WTC11 (cell line): ENCODE data around the gene SBF2. TPM values are rescaled to one million over a fixed set of nuclear protein-coding genes. Genes with fewer than 3 reads are reported as not detected.

Experiments
- ATAC-seq: fragments of 200-7000 bp; cut with Tn5 transposase; 2 replicates; pipeline ENCODE4 v1.10.0; 2021; ENCODE audit warnings: mild to moderate bottlenecking, moderate library complexity
- CTCF ChIA-PET: fragments of 300-600 bp; sonication (Branson Sonifier 250); formaldehyde crosslinking; loops from one replicate; lab custom pipeline; 2021; ENCODE audit warnings: antibody characterized with exemption; lab: Charles Lee
- POLR2A ChIA-PET: fragments of 350-600 bp; sonication (Branson Sonifier 250); formaldehyde crosslinking; loops from one replicate; lab custom pipeline; 2021; ENCODE audit warnings: antibody characterized with exemption; lab: Charles Lee
- DNase-seq: peaks from one replicate; pipeline ENCODE4 v3.0.0; 2021; ENCODE audit warnings: low spot score
- H3K27ac Mint-ChIP-seq: 2 replicates; pipeline ENCODE4 v1.8.0; 2021; ENCODE audit warnings: mixed read lengths
- H3K27me3 Mint-ChIP-seq: 2 replicates; pipeline ENCODE4 v1.8.0; 2021; ENCODE audit warnings: low read depth, mild to moderate bottlenecking, moderate library complexity, mixed read lengths
- H3K36me3 Mint-ChIP-seq: 2 replicates; pipeline ENCODE4 v1.8.0; 2021; ENCODE audit warnings: mixed read lengths
- H3K4me1 Mint-ChIP-seq: 2 replicates; pipeline ENCODE4 v1.8.0; 2022; ENCODE audit warnings: mixed read lengths
- H3K4me3 Mint-ChIP-seq: 2 replicates; pipeline ENCODE4 v1.8.0; 2021; ENCODE audit warnings: mild to moderate bottlenecking, moderate library complexity, mixed read lengths
- H3K9me3 Mint-ChIP-seq: 2 replicates; pipeline ENCODE4 v1.8.0; 2021; ENCODE audit warnings: mixed read lengths
- HMGXB4 ChIP-seq: sonication (generic); formaldehyde crosslinking; IDR thresholded peaks from 2 replicates; pipeline ENCODE4 v1.8.1; 2023; ENCODE audit warnings: mild to moderate bottlenecking, moderate library complexity, missing genetic modification reagents
- IRF1 ChIP-seq: sonication (generic); formaldehyde crosslinking; IDR thresholded peaks from 2 replicates; pipeline ENCODE4 v1.8.0; 2023; ENCODE audit warnings: missing genetic modification reagents
- MYBL2 ChIP-seq: sonication (generic); formaldehyde crosslinking; IDR thresholded peaks from 2 replicates; pipeline ENCODE4 v1.8.1; 2023; ENCODE audit warnings: mild to moderate bottlenecking, moderate library complexity, missing genetic modification reagents
- NR1H2 ChIP-seq: sonication (generic); formaldehyde crosslinking; IDR thresholded peaks from 2 replicates; pipeline ENCODE4 v1.9.0; 2021; ENCODE audit warnings: mild to moderate bottlenecking, moderate library complexity, missing genetic modification reagents
- NR3C1 ChIP-seq: sonication (generic); formaldehyde crosslinking; conservative IDR thresholded peaks from 2 replicates; pipeline ENCODE4 v1.8.1; 2023; ENCODE audit warnings: low read depth, mild to moderate bottlenecking, missing genetic modification reagents
- RELA ChIP-seq: sonication (generic); formaldehyde crosslinking; IDR thresholded peaks from 2 replicates; pipeline ENCODE4 v1.8.1; 2022; ENCODE audit warnings: missing genetic modification reagents, mild to moderate bottlenecking, borderline replicate concordance
- SMAD3 ChIP-seq: sonication (generic); formaldehyde crosslinking; IDR thresholded peaks from 2 replicates; pipeline ENCODE4 v1.8.0; 2022; ENCODE audit warnings: missing genetic modification reagents, mild to moderate bottlenecking, borderline replicate concordance
- SMAD4 ChIP-seq: sonication (generic); formaldehyde crosslinking; IDR thresholded peaks from 2 replicates; pipeline ENCODE4 v1.8.0; 2022; ENCODE audit warnings: mild to moderate bottlenecking, missing genetic modification reagents
- ZNF281 ChIP-seq: sonication (generic); formaldehyde crosslinking; IDR thresholded peaks from 2 replicates; pipeline ENCODE4 v1.8.0; 2023; ENCODE audit warnings: mild to moderate bottlenecking, missing genetic modification reagents
- ZNF396 ChIP-seq: fragments of 250-450 bp; sonication (Bioruptor Pico); IDR thresholded peaks from 2 replicates; pipeline ENCODE4 v1.8.0; 2021; ENCODE audit warnings: mild to moderate bottlenecking, moderate library complexity, borderline replicate concordance
- ZNF425 ChIP-seq: fragments of 250-450 bp; sonication (Bioruptor Pico); conservative IDR thresholded peaks from 2 replicates; pipeline ENCODE4 v1.9.0; 2021; ENCODE audit warnings: mild to moderate bottlenecking
- ZNF671 ChIP-seq: fragments of 250-450 bp; sonication (Bioruptor Pico); IDR thresholded peaks from 2 replicates; pipeline ENCODE4 v1.8.0; 2021; ENCODE audit warnings: mild to moderate bottlenecking
- total RNA-seq: library from RNA; stranded (reverse); gene quantifications from 3 replicates; pipeline ENCODE4 v1.2.3, GENCODE V29; 2021
- TF ChIP-seq, protein P1 (sequence below): sonication (generic); formaldehyde crosslinking; IDR thresholded peaks from 2 replicates; pipeline ENCODE4 v1.8.0; 2022; ENCODE audit warnings: mild to moderate bottlenecking, missing genetic modification reagents
- TF ChIP-seq, protein P2 (sequence below): sonication (generic); formaldehyde crosslinking; IDR thresholded peaks from 2 replicates; pipeline ENCODE4 v1.8.1; 2022; ENCODE audit warnings: low read depth, missing genetic modification reagents, borderline replicate concordance

SBF2 gene
- total RNA-seq, 1 experiment from 2014 or later, result 47.6 TPM

DNA sequence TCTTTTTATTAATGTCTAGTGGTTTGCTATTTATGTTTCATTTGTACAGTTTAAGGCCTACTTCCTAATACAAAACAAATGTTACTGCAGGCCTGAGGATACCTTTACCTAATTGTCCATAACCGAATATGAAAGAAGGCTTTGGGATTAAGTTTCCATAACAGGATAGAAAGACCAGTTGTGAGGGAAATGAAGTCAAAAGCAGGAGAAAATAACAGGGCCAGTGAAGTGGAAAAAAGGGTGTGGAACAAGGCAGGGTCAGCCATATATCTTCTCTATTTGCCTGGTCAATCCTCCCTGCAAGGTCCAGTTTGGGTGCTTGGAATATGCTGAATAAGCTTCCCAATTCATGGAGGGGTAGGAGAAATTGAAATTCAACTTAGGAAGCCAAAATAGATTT, 418.6 kb downstream of the SBF2 start:
- ATAC-seq (no peak), DNase-seq (no peak)
- H3K4me1 Mint-ChIP-seq, result peaks cover 14% of the 10 kb centered on the region
- H3K4me3 Mint-ChIP-seq, result no peak overlapping the region
- CTCF ChIA-PET, result no interaction called here
- POLR2A ChIA-PET, result no interaction called here
- peaks cover 28% of the 10 kb centered on the region for H3K36me3 Mint-ChIP-seq
- H3K27me3 Mint-ChIP-seq, result no peaks in the 10 kb centered on the region
- TF ChIP-seq ZNF281, result no peak
- TF ChIP-seq NR1H2 (CRISPR knock-in tag), result no peak
- no peak for TF ChIP-seq RELA (CRISPR knock-in tag)
- TF ChIP-seq ZNF425 (CRISPR knock-in tag), result no peak
- TF ChIP-seq ZNF671, result no peak
- TF ChIP-seq NR3C1, result no peak
- TF ChIP-seq MYBL2, result no peak
- no peak for TF ChIP-seq HMGXB4 (CRISPR knock-in tag)
- TF ChIP-seq, protein P1, sequence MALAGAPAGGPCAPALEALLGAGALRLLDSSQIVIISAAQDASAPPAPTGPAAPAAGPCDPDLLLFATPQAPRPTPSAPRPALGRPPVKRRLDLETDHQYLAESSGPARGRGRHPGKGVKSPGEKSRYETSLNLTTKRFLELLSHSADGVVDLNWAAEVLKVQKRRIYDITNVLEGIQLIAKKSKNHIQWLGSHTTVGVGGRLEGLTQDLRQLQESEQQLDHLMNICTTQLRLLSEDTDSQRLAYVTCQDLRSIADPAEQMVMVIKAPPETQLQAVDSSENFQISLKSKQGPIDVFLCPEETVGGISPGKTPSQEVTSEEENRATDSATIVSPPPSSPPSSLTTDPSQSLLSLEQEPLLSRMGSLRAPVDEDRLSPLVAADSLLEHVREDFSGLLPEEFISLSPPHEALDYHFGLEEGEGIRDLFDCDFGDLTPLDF, result no peak
- TF ChIP-seq SMAD4 (CRISPR knock-in tag), result no peak
- TF ChIP-seq, protein P2, sequence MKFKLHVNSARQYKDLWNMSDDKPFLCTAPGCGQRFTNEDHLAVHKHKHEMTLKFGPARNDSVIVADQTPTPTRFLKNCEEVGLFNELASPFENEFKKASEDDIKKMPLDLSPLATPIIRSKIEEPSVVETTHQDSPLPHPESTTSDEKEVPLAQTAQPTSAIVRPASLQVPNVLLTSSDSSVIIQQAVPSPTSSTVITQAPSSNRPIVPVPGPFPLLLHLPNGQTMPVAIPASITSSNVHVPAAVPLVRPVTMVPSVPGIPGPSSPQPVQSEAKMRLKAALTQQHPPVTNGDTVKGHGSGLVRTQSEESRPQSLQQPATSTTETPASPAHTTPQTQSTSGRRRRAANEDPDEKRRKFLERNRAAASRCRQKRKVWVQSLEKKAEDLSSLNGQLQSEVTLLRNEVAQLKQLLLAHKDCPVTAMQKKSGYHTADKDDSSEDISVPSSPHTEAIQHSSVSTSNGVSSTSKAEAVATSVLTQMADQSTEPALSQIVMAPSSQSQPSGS, result no peak
- no peak for TF ChIP-seq IRF1 (CRISPR knock-in tag)
- no peak overlapping the region for H3K27ac Mint-ChIP-seq
- peaks cover 25% of the 10 kb centered on the region for H3K9me3 Mint-ChIP-seq

GRCh38 chr11:9874466-9874865, 419.6 kb downstream of the SBF2 start:
- no peak for ATAC-seq
- Mint-ChIP-seq H3K4me1 (peaks cover 14% of the 10 kb centered on the region), H3K27me3 (no peaks in the 10 kb centered on the region), H3K36me3 (peaks cover 34% of the 10 kb centered on the region), H3K9me3 (peaks cover 34% of the 10 kb centered on the region), H3K27ac (no peak overlapping the region), H3K4me3 (no peak overlapping the region)
- CTCF ChIA-PET, result interaction anchor here (1.0 kb wide), 1 partner anchor 12 kb away, joined by 3 read pairs; no protein-coding TSS in a partner anchor
- DNase-seq, result no peak
- TF ChIP-seq SMAD3 (CRISPR knock-in tag) (no peak), ZNF396 (no peak)
- TF ChIP-seq, protein P2, result no peak
- POLR2A ChIA-PET, result no interaction called here
